ENCODE results near the gene CDON. TPM values are rescaled to one million over a fixed set of nuclear protein-coding genes. Genes with fewer than 3 reads are reported as not detected.

Gene CDON
- total RNA-seq, 1 experiment from 2014 or later: 10.1 TPM

GRCh38 chr11:126051117-126051516 is 11.5 kb downstream of the CDON start:
- CTCF ChIA-PET: no interaction called here
- H3K4me1 ChIP-seq (ENCODE audit: insufficient read depth, low read length): no peaks in the 10 kb centered on the region
- H4K20me1 ChIP-seq (ENCODE audit: low read length): no peaks in the 10 kb centered on the region
- H3K9ac ChIP-seq (ENCODE audit: low read length): no peak overlapping the region
- no peaks in the 10 kb centered on the region for H3K9me3 ChIP-seq (ENCODE audit: low read length)
- no peak for DNase-seq
- TF ChIP-seq EZH2phosphoT487 (IDR thresholded peaks at IDR 0.05; ENCODE audit: borderline replicate concordance, low read length) (no peak), EZH2 (IDR thresholded peaks at IDR 0.05; ENCODE audit: low read length, unreplicated experiment) (no peak), CTCF (conservative IDR thresholded peaks at IDR 0.05; ENCODE audit: low read depth, low read length) (no peak)
- H3K36me3 ChIP-seq (ENCODE audit: low read depth, low read length): no peaks in the 10 kb centered on the region
- H3K27ac ChIP-seq (ENCODE audit: low read length): no peak overlapping the region
- no peak overlapping the region for H2AFZ ChIP-seq (ENCODE audit: low read length)
- no peaks in the 10 kb centered on the region for H3F3A ChIP-seq (ENCODE audit: low read length, unreplicated experiment)
- intact Hi-C loops (cut with micrococcal nuclease): loop anchor here (5.0 kb wide), 1 partner anchor 44 kb away; no protein-coding TSS in a partner anchor
- POLR2A ChIA-PET (ENCODE audit: unreplicated experiment): no interaction called here
- no peaks in the 10 kb centered on the region for H3K27me3 ChIP-seq (ENCODE audit: low read length)
- no TSS peak for BruUV-seq (replicated peaks)
- no peaks in the 10 kb centered on the region for H3K9me2 ChIP-seq (replicated peaks; ENCODE audit: low read length)
- H3K79me2 ChIP-seq (ENCODE audit: low read length): no peaks in the 10 kb centered on the region
- ATAC-seq: no peak
- H3K4me3 ChIP-seq (ENCODE audit: low read length): no peak overlapping the region
- H3K4me2 ChIP-seq (ENCODE audit: low read length): no peak overlapping the region

- H3K4me2 ChIP-seq (ENCODE audit: low read length): no peak overlapping the region
- H3K27ac ChIP-seq (ENCODE audit: low read length): no peak overlapping the region
- H3K79me2 ChIP-seq (ENCODE audit: low read length): no peaks in the 10 kb centered on the region
- no peaks in the 10 kb centered on the region for H3K27me3 ChIP-seq (ENCODE audit: low read length)
- H3K9me2 ChIP-seq (replicated peaks; ENCODE audit: low read length): no peaks in the 10 kb centered on the region
- BruUV-seq (replicated peaks): no TSS peak
- ChIA-PET POLR2A (ENCODE audit: unreplicated experiment) (no interaction called here), CTCF (no interaction called here)
- no peak overlapping the region for H2AFZ ChIP-seq (ENCODE audit: low read length)
- no peaks in the 10 kb centered on the region for H4K20me1 ChIP-seq (ENCODE audit: low read length)
- TF ChIP-seq EZH2 (IDR thresholded peaks at IDR 0.05; ENCODE audit: low read length, unreplicated experiment) (no peak), CTCF (conservative IDR thresholded peaks at IDR 0.05; ENCODE audit: low read depth, low read length) (no peak), EZH2phosphoT487 (IDR thresholded peaks at IDR 0.05; ENCODE audit: borderline replicate concordance, low read length) (no peak)
- no peaks in the 10 kb centered on the region for H3K4me1 ChIP-seq (ENCODE audit: insufficient read depth, low read length)
- no peaks in the 10 kb centered on the region for H3F3A ChIP-seq (ENCODE audit: low read length, unreplicated experiment)
- no peak for DNase-seq
- no peaks in the 10 kb centered on the region for H3K36me3 ChIP-seq (ENCODE audit: low read depth, low read length)
- H3K9ac ChIP-seq (ENCODE audit: low read length): no peak overlapping the region
- intact Hi-C loops (cut with micrococcal nuclease): no loop called here
- H3K4me3 ChIP-seq (ENCODE audit: low read length): no peak overlapping the region
- no peak for ATAC-seq
- H3K9me3 ChIP-seq (ENCODE audit: low read length): no peaks in the 10 kb centered on the region
Measured at GRCh38 chr11:126049159-126049558, 13.5 kb downstream of the CDON start.

GRCh38 chr11:126048197-126048596 is 14.5 kb downstream of the CDON start:
- no TSS peak for BruUV-seq (replicated peaks)
- Histone ChIP-seq H3F3A (ENCODE audit: low read length, unreplicated experiment) (no peaks in the 10 kb centered on the region), H4K20me1 (ENCODE audit: low read length) (no peaks in the 10 kb centered on the region), H3K9me3 (ENCODE audit: low read length) (no peaks in the 10 kb centered on the region), H3K27ac (ENCODE audit: low read length) (no peak overlapping the region), H3K4me1 (ENCODE audit: insufficient read depth, low read length) (no peaks in the 10 kb centered on the region), H3K9ac (ENCODE audit: low read length) (no peak overlapping the region), H3K36me3 (ENCODE audit: low read depth, low read length) (no peaks in the 10 kb centered on the region), H3K4me2 (ENCODE audit: low read length) (no peak overlapping the region), H3K79me2 (ENCODE audit: low read length) (no peaks in the 10 kb centered on the region), H3K4me3 (ENCODE audit: low read length) (no peak overlapping the region), H2AFZ (ENCODE audit: low read length) (no peak overlapping the region), H3K9me2 (replicated peaks; ENCODE audit: low read length) (no peaks in the 10 kb centered on the region), H3K27me3 (ENCODE audit: low read length) (no peaks in the 10 kb centered on the region)
- TF ChIP-seq CTCF (conservative IDR thresholded peaks at IDR 0.05; ENCODE audit: low read depth, low read length) (no peak), EZH2phosphoT487 (IDR thresholded peaks at IDR 0.05; ENCODE audit: borderline replicate concordance, low read length) (no peak), EZH2 (IDR thresholded peaks at IDR 0.05; ENCODE audit: low read length, unreplicated experiment) (no peak)
- ATAC-seq: no peak
- no peak for DNase-seq
- CTCF ChIA-PET: no interaction called here
- POLR2A ChIA-PET (ENCODE audit: unreplicated experiment): no interaction called here
- intact Hi-C loops (cut with micrococcal nuclease): no loop called here
